Loucy (cell line): Measurements from ENCODE around the gene PODXL2.
A peak's percentile ranks its signal among the peaks of the same experiment; 100 is the strongest.

ENCODE experiments used
- H2AFZ ChIP-seq: fragments of 200-600 bp; sonication (generic); 2 replicates; pipeline ENCODE4 v1.6.0; 2016; ENCODE audit warnings: antibody characterized with exemption, mild to moderate bottlenecking, low read length, moderate library complexity
- H3F3A ChIP-seq: fragments of 200-600 bp; 2 replicates; pipeline ENCODE4 v1.6.0; 2016; ENCODE audit warnings: antibody characterized with exemption, low read depth, mild to moderate bottlenecking
- H3K27me3 ChIP-seq: fragments of 200-600 bp; sonication (generic); 2 replicates; pipeline ENCODE4 v1.6.1; 2014; ENCODE audit warnings: low read length, mild to moderate bottlenecking; ENCODE audit not compliant: insufficient read depth, poor library complexity, severe bottlenecking
- H3K36me3 ChIP-seq: fragments of 200-600 bp; sonication (generic); 2 replicates; pipeline ENCODE4 v1.6.1; 2016; ENCODE audit warnings: low read length; ENCODE audit not compliant: insufficient read depth
- H3K4me1 ChIP-seq: fragments of 200-600 bp; sonication (generic); 2 replicates; pipeline ENCODE4 v1.5.1; 2014; ENCODE audit warnings: low read length, mild to moderate bottlenecking; ENCODE audit not compliant: insufficient read depth, poor library complexity, severe bottlenecking
- H3K4me2 ChIP-seq: fragments of 200-600 bp; sonication (generic); 2 replicates; pipeline ENCODE4 v1.6.0; 2014; ENCODE audit warnings: antibody characterized with exemption, low read length, low read depth, mild to moderate bottlenecking; ENCODE audit not compliant: poor library complexity, severe bottlenecking
- H3K4me3 ChIP-seq: fragments of 200-600 bp; sonication (generic); 2 replicates; pipeline ENCODE4 v1.5.1; 2014; ENCODE audit warnings: low read length, mild to moderate bottlenecking, mixed read lengths; ENCODE audit not compliant: poor library complexity, severe bottlenecking
- H3K79me2 ChIP-seq: fragments of 200-600 bp; sonication (generic); 2 replicates; pipeline ENCODE4 v1.6.1; 2014; ENCODE audit warnings: low read length; ENCODE audit not compliant: insufficient read depth
- H3K9ac ChIP-seq: fragments of 200-600 bp; sonication (generic); 2 replicates; pipeline ENCODE4 v1.6.0; 2014; ENCODE audit warnings: mild to moderate bottlenecking, low read depth, low read length, moderate library complexity; ENCODE audit not compliant: poor library complexity, severe bottlenecking
- H3K9me2 ChIP-seq: fragments of 200-600 bp; sonication (generic); replicated peaks from 2 replicates; pipeline ENCODE4 v1.6.1; 2016; ENCODE audit warnings: low read depth, low read length, mixed read lengths
- H3K9me3 ChIP-seq: fragments of 200-600 bp; sonication (generic); 2 replicates; pipeline ENCODE4 v1.6.1; 2014; ENCODE audit warnings: mild to moderate bottlenecking, antibody characterized with exemption, low read length, low read depth; ENCODE audit not compliant: insufficient read depth
- H4K20me1 ChIP-seq: fragments of 200-600 bp; sonication (generic); 2 replicates; pipeline ENCODE4 v1.6.0; 2014; ENCODE audit warnings: antibody characterized with exemption, low read length, mild to moderate bottlenecking; ENCODE audit not compliant: insufficient read depth, poor library complexity, severe bottlenecking
- CTCF ChIP-seq: fragments of 200-600 bp; sonication (generic); conservative IDR thresholded peaks from 2 replicates; pipeline ENCODE4 v1.5.1; 2014; ENCODE audit warnings: mild to moderate bottlenecking, antibody characterized with exemption, low read length
- EZH2phosphoT487 ChIP-seq: fragments of 200-600 bp; IDR thresholded peaks from 2 replicates; pipeline ENCODE4 v1.6.1; 2018; ENCODE audit warnings: antibody characterized with exemption, mild to moderate bottlenecking, moderate library complexity, borderline replicate concordance

Gene PODXL2

GRCh38 chr3:127690823-127691452, 62.0 kb downstream of the PODXL2 start:
- TF ChIP-seq CTCF (peak; percentile 52), EZH2phosphoT487 (no peak)
- Histone ChIP-seq H3F3A (no peaks in the 10 kb centered on the region; the same call in 1 of the 2 replicates), H3K79me2 (no peaks in the 10 kb centered on the region), H3K4me2 (no peak overlapping the region), H3K4me3 (no peak overlapping the region), H3K9me2 (no peaks in the 10 kb centered on the region), H2AFZ (no peak overlapping the region), H3K9ac (no peak overlapping the region), H3K9me3 (no peaks in the 10 kb centered on the region), H3K36me3 (peaks cover 48% of the 10 kb centered on the region; the same call in 1 of the 2 replicates), H4K20me1 (no peaks in the 10 kb centered on the region), H3K4me1 (no peaks in the 10 kb centered on the region), H3K27me3 (no peaks in the 10 kb centered on the region)

GRCh38 chr3:127691489-127691888, 62.5 kb downstream of the PODXL2 start:
- H3K9me2 ChIP-seq = no peaks in the 10 kb centered on the region
- H3K27me3 ChIP-seq = no peaks in the 10 kb centered on the region

GRCh38 chr3:127691974-127692373, 63.0 kb downstream of the PODXL2 start:
- TF ChIP-seq CTCF (no peak), EZH2phosphoT487 (no peak)
- Histone ChIP-seq H3K27me3 (no peaks in the 10 kb centered on the region), H3K36me3 (peaks cover 48% of the 10 kb centered on the region; the same call in 1 of the 2 replicates), H3K9me2 (no peaks in the 10 kb centered on the region), H3K4me1 (peaks cover 4% of the 10 kb centered on the region), H4K20me1 (peaks cover 2% of the 10 kb centered on the region), H3K4me3 (no peak overlapping the region), H3K9me3 (no peaks in the 10 kb centered on the region), H3K79me2 (no peaks in the 10 kb centered on the region), H3K4me2 (no peak overlapping the region), H3F3A (no peaks in the 10 kb centered on the region), H3K9ac (no peak overlapping the region), H2AFZ (no peak overlapping the region)

More at GRCh38 chr3:127691489-127691888, 62.5 kb downstream of the PODXL2 start:
- Histone ChIP-seq H3K79me2 (no peaks in the 10 kb centered on the region), H3F3A (no peaks in the 10 kb centered on the region), H3K9ac (no peak overlapping the region), H3K36me3 (peaks cover 48% of the 10 kb centered on the region; the same call in 1 of the 2 replicates), H3K4me2 (no peak overlapping the region), H4K20me1 (no peaks in the 10 kb centered on the region), H3K4me3 (no peak overlapping the region), H3K9me3 (no peaks in the 10 kb centered on the region), H3K4me1 (no peaks in the 10 kb centered on the region), H2AFZ (no peak overlapping the region)
- TF ChIP-seq CTCF (no peak), EZH2phosphoT487 (no peak)
